Adrenal gland (tissue), 5 donors: ENCODE results near the gene SLC5A10.

Experiments
- POLR2A ChIP-seq, 2 donors: fragments of 450-650 bp; IDR thresholded peaks; one replicate each; pipeline ENCODE4 v1.6.1; 2017; ENCODE audit warnings: antibody characterized with exemption in 2 of 2, mild to moderate bottlenecking in 2 of 2, moderate library complexity in 1 of 2
- TF ChIP-seq, protein P1 (sequence below), 6 experiments: fragments of 450-650 bp in 4 of 6; fragments of 200-600 bp in 2 of 6; sonication (generic) in 1 of 6; IDR thresholded peaks; 1 replicate in 5 of 6; 2 replicates in 1 of 6; pipeline versions ENCODE4 v1.5.1 to v1.8.0; 2016 to 2021; ENCODE audit warnings: antibody characterized with exemption in 6 of 6, mild to moderate bottlenecking in 2 of 6, moderate library complexity in 1 of 6
- donor health status: DM: no; HTN: no; CAD: no.

DNA sequence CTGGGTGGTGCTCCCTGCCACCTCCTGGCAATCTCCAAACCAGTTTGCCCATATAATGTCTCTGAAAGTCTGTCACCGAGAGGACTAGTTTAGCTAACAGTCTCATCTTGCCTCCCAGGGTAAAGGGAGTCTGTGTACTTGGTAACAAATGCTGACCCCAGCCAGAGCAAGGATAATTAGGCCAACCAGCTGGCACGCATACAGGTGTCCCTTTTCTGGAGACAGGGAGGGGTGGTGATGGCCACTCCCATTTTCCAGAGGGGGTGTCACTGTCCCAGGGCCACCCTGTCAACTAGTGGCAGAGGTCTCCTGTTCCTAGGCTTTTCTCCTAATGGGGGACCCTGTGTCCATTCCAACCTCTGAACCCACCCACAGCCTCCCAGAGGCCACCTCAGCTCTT, 44.5 kb downstream of the SLC5A10 start:
- TF ChIP-seq, protein P1, sequence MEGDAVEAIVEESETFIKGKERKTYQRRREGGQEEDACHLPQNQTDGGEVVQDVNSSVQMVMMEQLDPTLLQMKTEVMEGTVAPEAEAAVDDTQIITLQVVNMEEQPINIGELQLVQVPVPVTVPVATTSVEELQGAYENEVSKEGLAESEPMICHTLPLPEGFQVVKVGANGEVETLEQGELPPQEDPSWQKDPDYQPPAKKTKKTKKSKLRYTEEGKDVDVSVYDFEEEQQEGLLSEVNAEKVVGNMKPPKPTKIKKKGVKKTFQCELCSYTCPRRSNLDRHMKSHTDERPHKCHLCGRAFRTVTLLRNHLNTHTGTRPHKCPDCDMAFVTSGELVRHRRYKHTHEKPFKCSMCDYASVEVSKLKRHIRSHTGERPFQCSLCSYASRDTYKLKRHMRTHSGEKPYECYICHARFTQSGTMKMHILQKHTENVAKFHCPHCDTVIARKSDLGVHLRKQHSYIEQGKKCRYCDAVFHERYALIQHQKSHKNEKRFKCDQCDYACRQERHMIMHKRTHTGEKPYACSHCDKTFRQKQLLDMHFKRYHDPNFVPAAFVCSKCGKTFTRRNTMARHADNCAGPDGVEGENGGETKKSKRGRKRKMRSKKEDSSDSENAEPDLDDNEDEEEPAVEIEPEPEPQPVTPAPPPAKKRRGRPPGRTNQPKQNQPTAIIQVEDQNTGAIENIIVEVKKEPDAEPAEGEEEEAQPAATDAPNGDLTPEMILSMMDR (IDR thresholded peaks at IDR 0.05): no peak
- TF ChIP-seq POLR2A (IDR thresholded peaks at IDR 0.05): no peak
